Fibroblast of pulmonary artery (primary cell): ENCODE results near the gene PGR.
A peak's percentile ranks its signal among the peaks of the same experiment; 100 is the strongest.

ENCODE experiments used
- DNase-seq: peaks from one replicate; pipeline ENCODE4 v3.0.0-alpha.2; 2010; ENCODE audit warnings: low read depth
- H3K4me3 ChIP-seq: replicated peaks from 2 replicates; pipeline ENCODE4 v1.5.1; 2011; ENCODE audit warnings: low read depth, mild to moderate bottlenecking, control low read depth, low read length, moderate library complexity
- CTCF ChIP-seq: IDR thresholded peaks from 2 replicates; pipeline ENCODE4 v1.5.1; 2011; ENCODE audit warnings: mild to moderate bottlenecking, control low read depth, low read length, inconsistent platforms; ENCODE audit errors: missing control alignments

PGR gene

GRCh38 chr11:101083335-101083734 is 46.3 kb downstream of the PGR start:
- no peak for DNase-seq
- no peak for TF ChIP-seq CTCF
- H3K4me3 ChIP-seq = no peak overlapping the region

- no peak for TF ChIP-seq CTCF
- H3K4me3 ChIP-seq = no peak overlapping the region
- DNase-seq = no peak
Observed at GRCh38 chr11:101082813-101083212, 46.8 kb downstream of the PGR start.

GRCh38 chr11:101063706-101064105 is 65.9 kb downstream of the PGR start:
- DNase-seq = no peak
- no peak for TF ChIP-seq CTCF

GRCh38 chr11:101061606-101062005 is 68.0 kb downstream of the PGR start:
- no peak overlapping the region for H3K4me3 ChIP-seq
- DNase-seq = peak; percentile 67
- no peak for TF ChIP-seq CTCF

More at GRCh38 chr11:101063706-101064105, 65.9 kb downstream of the PGR start:
- no peak overlapping the region for H3K4me3 ChIP-seq

GRCh38 chr11:101059331-101059730 is 70.3 kb downstream of the PGR start:
- TF ChIP-seq CTCF = no peak
- DNase-seq = no peak
- H3K4me3 ChIP-seq = no peak overlapping the region

- DNase-seq = no peak
- TF ChIP-seq CTCF = no peak
- no peak overlapping the region for H3K4me3 ChIP-seq
Observed at GRCh38 chr11:101053492-101053891, 76.1 kb downstream of the PGR start.

- DNase-seq = no peak
- no peak for TF ChIP-seq CTCF
- H3K4me3 ChIP-seq = no peak overlapping the region
Observed at GRCh38 chr11:101051677-101052076, 77.9 kb downstream of the PGR start.
